Measurements from ENCODE around the gene ZNF205.

GRCh38 chr16:3099395-3099731, 13.0 kb upstream of the ZNF205 start:
- TF ChIP-seq CTCF (conservative IDR thresholded peaks at IDR 0.05 in 1 of 2, IDR thresholded peaks at IDR 0.05 in 1 of 2; ENCODE audit: low read depth in 1 of 2, low read length in 2 of 2) (no peak), EZH2 (IDR thresholded peaks at IDR 0.05; ENCODE audit: low read length, missing control alignments) (no peak)
